Spleen (tissue), 7 donors: ENCODE data around the gene GNG4.

Experiments
- CTCF ChIP-seq, 11 experiments: fragments of 200-600 bp in 7 of 11; fragments of 450-650 bp in 4 of 11; sonication (generic) in 4 of 11; IDR thresholded peaks in 8 of 11; conservative IDR thresholded peaks in 3 of 11; 1 replicate in 7 of 11; 2 replicates in 4 of 11; pipeline versions ENCODE4 v1.4.0 to v1.8.0; 2016 to 2021; ENCODE audit warnings: antibody characterized with exemption in 11 of 11, inconsistent platforms in 4 of 11, mild to moderate bottlenecking in 1 of 11
- POLR2A ChIP-seq, 3 donors: fragments of 450-650 bp; IDR thresholded peaks; one replicate each; pipeline ENCODE4 v1.5.1; 2017; ENCODE audit warnings: antibody characterized with exemption in 3 of 3, mild to moderate bottlenecking in 1 of 3
- POLR2AphosphoS5 ChIP-seq, 3 donors: sonication (generic); formaldehyde crosslinking; IDR thresholded peaks; one replicate each; pipeline ENCODE4 v1.5.1; 2017; ENCODE audit warnings: antibody characterized with exemption in 3 of 3
- donor health status: DM: no; HTN: no; CAD: no; lungs with moderate emphysema.
- donor health status: DM: no; HTN: no; CAD: no.
- donor health status: DM: no; HTN: no; CAD: no.

- TF ChIP-seq CTCF (IDR thresholded peaks at IDR 0.05 in 8 of 11, conservative IDR thresholded peaks at IDR 0.05 in 3 of 11), result no peak
- no peak for TF ChIP-seq POLR2A (IDR thresholded peaks at IDR 0.05)
- TF ChIP-seq POLR2AphosphoS5 (IDR thresholded peaks at IDR 0.05), result no peak
Measured at GRCh38 chr1:235614442-235614954, 35.1 kb downstream of the GNG4 start.
